ENCODE measurements around the gene TEDC2. TPM values are rescaled to one million over a fixed set of nuclear protein-coding genes. Genes with fewer than 3 reads are reported as not detected.

Gene TEDC2
- total and polyA plus RNA-seq, 10 of the 15 experiments (the other 5 are each of a cell fraction or from before 2014, with no cell fraction given), result 0.23 to 47.9 (median 19.1) TPM

- Histone ChIP-seq H3K36me3 (ENCODE audit: control insufficient read depth in 2 of 2, insufficient read depth in 2 of 2, low read length in 1 of 2) (no peaks in the 10 kb centered on the region), H3K4me2 (ENCODE audit: control insufficient read depth, insufficient read depth) (no peak overlapping the region), H3K9ac (ENCODE audit: control insufficient read depth, insufficient read depth, low read length) (no peak overlapping the region), H4K20me1 (ENCODE audit: control insufficient read depth, insufficient read depth) (no peaks in the 10 kb centered on the region), H3K4me1 (ENCODE audit: control insufficient read depth, insufficient read depth, low read length) (peaks cover 16% of the 10 kb centered on the region), H3K9me3 (replicated peaks; ENCODE audit: control insufficient read depth, insufficient read depth, low read length) (no peaks in the 10 kb centered on the region), H3K79me2 (ENCODE audit: control insufficient read depth, insufficient read depth, low read length) (no peaks in the 10 kb centered on the region), H2AFZ (ENCODE audit: control insufficient read depth, low read depth, low read length) (no peak overlapping the region), H3K4me3 (no peak overlapping the region), H3K27ac (ENCODE audit: control insufficient read depth, insufficient read depth) (no peak overlapping the region), H3K27me3 (replicated peaks in 1 of 2; ENCODE audit: control insufficient read depth in 2 of 2, insufficient read depth in 2 of 2, low read length in 1 of 2) (no peaks in the 10 kb centered on the region)
- ChIA-PET SMC1A (ENCODE audit: uncharacterized antibody, unreplicated experiment) (no interaction called here), CTCF (interaction anchor here (1.5 kb wide), 2 partner anchors 15 to 18 kb away, joined by 4 to 5 read pairs; no protein-coding TSS in a partner anchor), POLR2A (interaction anchor here (3.4 kb wide), 1 partner anchor 54 kb away, joined by 10 read pairs; the partner anchor contains the start of gene CCNF), RAD21 (ENCODE audit: unreplicated experiment) (interaction anchor here (3.8 kb wide), 1 partner anchor 54 kb away, joined by 21 read pairs; the partner anchor contains the start of gene CCNF)
- no peak for TF ChIP-seq STAT3 (IDR thresholded peaks at IDR 0.05; ENCODE audit: low read depth, low read length)
- TF ChIP-seq RAD51 (IDR thresholded peaks at IDR 0.05), result no peak
- no peak for TF ChIP-seq TARDBP (IDR thresholded peaks at IDR 0.05; ENCODE audit: borderline replicate concordance)
- TF ChIP-seq YY1 (IDR thresholded peaks at IDR 0.05; ENCODE audit: low read depth, low read length), result no peak
- TF ChIP-seq SMARCA5 (IDR thresholded peaks at IDR 0.05), result no peak
- no peak for TF ChIP-seq ZNF207 (IDR thresholded peaks at IDR 0.05; ENCODE audit: borderline replicate concordance)
- TF ChIP-seq ZSCAN29 (IDR thresholded peaks at IDR 0.05), result no peak
- no peak for TF ChIP-seq HCFC1 (IDR thresholded peaks at IDR 0.05; ENCODE audit: low read length)
- in situ Hi-C loops (cut with MboI), result no loop called here
- no peak for DNase-seq (ENCODE audit: low read depth, low spot score)
- WGBS (ENCODE audit: insufficient coverage, insufficient replicate concordance, low lambda C conversion rate, missing lambda C conversion rate), result 83% methylated on average over 13 of the region's 16 CpGs
- no TSS peak for BruUV-seq (replicated peaks)
- intact Hi-C loops (cut with micrococcal nuclease; ENCODE audit: unreplicated experiment), result no loop called here
- no peak for FAIRE-seq
- ATAC-seq, result no peak
These were observed 24.3 kb downstream of the TEDC2 start for GRCh38 chr16:2483939-2484897.

Data from GM12878 (cell line).